K562 (cell line): ENCODE results near the gene WDR93. TPM values are rescaled to one million over a fixed set of nuclear protein-coding genes. Genes with fewer than 3 reads are reported as not detected.

Experiments
- CUX1 ChIP-seq: fragments of 200-800 bp; sonication (Bioruptor generic); IDR thresholded peaks from 2 replicates; pipeline ENCODE4 v1.6.1; 2016; ENCODE audit warnings: missing genetic modification characterization, missing compliant biosample characterization
- EHMT2 ChIP-seq: fragments of 450-650 bp; IDR thresholded peaks from 2 replicates; pipeline ENCODE4 v1.6.1; 2018; ENCODE audit warnings: antibody characterized with exemption
- GTF2A2 ChIP-seq: IDR thresholded peaks from 2 replicates; pipeline ENCODE4 v1.6.1; 2016; ENCODE audit warnings: mild to moderate bottlenecking, missing genetic modification characterization, missing compliant biosample characterization
- HDAC6 ChIP-seq: IDR thresholded peaks from 2 replicates; pipeline ENCODE4 v1.6.1; 2012; ENCODE audit warnings: low read depth, mild to moderate bottlenecking, control low read depth, inconsistent platforms, low read length, moderate library complexity
- HMBOX1 ChIP-seq: sonication (generic); IDR thresholded peaks from 2 replicates; pipeline ENCODE4 v1.6.1; 2016
- HNRNPLL ChIP-seq: fragments of 200-400 bp; formaldehyde crosslinking; IDR thresholded peaks from 2 replicates; pipeline ENCODE4 v1.6.1; 2017; ENCODE audit warnings: low read length, low read depth, mild to moderate bottlenecking; ENCODE audit not compliant: poor library complexity, severe bottlenecking
- L3MBTL2 ChIP-seq: fragments of 450-650 bp; IDR thresholded peaks from 2 replicates; pipeline ENCODE4 v1.6.1; 2016; ENCODE audit warnings: mild to moderate bottlenecking, moderate library complexity
- RFX5 ChIP-seq: IDR thresholded peaks from 2 replicates; pipeline ENCODE4 v1.6.1; 2011; ENCODE audit warnings: low read depth, mild to moderate bottlenecking, improper control_type of control experiment, low read length
- TAL1 ChIP-seq: fragments of 450-650 bp; IDR thresholded peaks from 2 replicates; pipeline ENCODE4 v1.6.1; 2016; ENCODE audit warnings: mild to moderate bottlenecking
- UBTF ChIP-seq, 2 experiments: IDR thresholded peaks; 2 replicates each; pipeline ENCODE4 v1.6.1; 2012; ENCODE audit warnings: improper control_type of control experiment in 2 of 2, low read depth in 2 of 2, low read length in 2 of 2, borderline replicate concordance in 1 of 2
- ZBTB1 ChIP-seq: sonication (generic); formaldehyde crosslinking; IDR thresholded peaks from 2 replicates; pipeline ENCODE4 v1.8.1; 2023; ENCODE audit warnings: missing genetic modification reagents, low read depth, mild to moderate bottlenecking, borderline replicate concordance
- ZNF431 ChIP-seq: sonication (generic); formaldehyde crosslinking; IDR thresholded peaks from 2 replicates; pipeline ENCODE4 v1.8.0; 2022; ENCODE audit warnings: mild to moderate bottlenecking, missing genetic modification reagents
- ZNF436 ChIP-seq: fragments of 250-450, 450-650 bp; sonication (Bioruptor Pico); formaldehyde crosslinking; IDR thresholded peaks from 2 replicates; pipeline ENCODE4 v1.7.0; 2020; ENCODE audit warnings: mild to moderate bottlenecking
- ZNF561 ChIP-seq: fragments of 450-650 bp; formaldehyde crosslinking; conservative IDR thresholded peaks from 2 replicates; pipeline ENCODE4 v1.4.0; 2020; ENCODE audit warnings: mild to moderate bottlenecking, moderate library complexity
- polyA plus RNA-seq, 8 experiments: library from polyadenylated mRNA; depleted of rRNA in 4 of 8; stranded (reverse) in 5 of 8; unstranded in 3 of 8; fragments of >200 nt; fragmentation: Nextera tagmentation in 2 of 8; fragmentation: Illumina TruSeq in 1 of 8; extraction: Ambion mirVana in 2 of 8; extraction: Trizol in 1 of 8; gene quantifications; 2 replicates each; pipeline versions ENCODE4 v1.2.1 to v1.2.3, GENCODE V29; 2011 to 2014; ENCODE audit warnings: inconsistent platforms in 1 of 8, missing spikeins in 1 of 8
- total RNA-seq, 7 experiments: library from RNA; depleted of rRNA in 6 of 7; stranded (reverse); fragments of >200 nt in 6 of 7; fragmentation: Illumina TruSeq in 2 of 7; extraction: Trizol in 2 of 7; gene quantifications; 2 replicates each; pipeline versions ENCODE4 v1.2.1 to v1.2.3, GENCODE V29; 2011 to 2021; ENCODE audit warnings: low replicate concordance in 1 of 7
- TF ChIP-seq, protein P1 (sequence below): fragments of 250-450 bp; sonication (Bioruptor Pico); IDR thresholded peaks from 2 replicates; pipeline ENCODE4 v1.9.0; 2021; ENCODE audit warnings: mild to moderate bottlenecking
- TF ChIP-seq, protein P2 (sequence below), 2 experiments: fragments of 200-800 bp in 1 of 2; sonication (Bioruptor generic) in 1 of 2; sonication (generic) in 1 of 2; formaldehyde crosslinking in 1 of 2; IDR thresholded peaks in 1 of 2; conservative IDR thresholded peaks in 1 of 2; 2 replicates each; pipeline versions ENCODE4 v1.5.0 to v1.6.1; 2016 to 2020; ENCODE audit warnings: missing compliant biosample characterization in 1 of 2, missing genetic modification characterization in 1 of 2, missing genetic modification reagents in 1 of 2

WDR93 gene
- total and polyA plus RNA-seq, 9 of the 15 experiments (the other 6 are each of a cell fraction or from before 2014, with no cell fraction given) = not detected

- TF ChIP-seq HNRNPLL (peak; percentile 62), HDAC6 (no peak), UBTF (IDR thresholded peaks at IDR 0.05; ENCODE audit: borderline replicate concordance in 1 of 2, low read depth in 2 of 2, low read length in 2 of 2) (peak in 1 of 2 experiments; percentile 82; a peak in 3 of 4 replicates), RFX5 (no peak), GTF2A2 (tag) (no peak), HMBOX1 (no peak), ZBTB1 (CRISPR knock-in tag) (peak; percentile 50; the same call in 1 of the 2 replicates), CUX1 (no peak), ZNF431 (CRISPR knock-in tag) (peak; percentile 66; the same call in 1 of the 2 replicates), TAL1 (no peak), EHMT2 (no peak), L3MBTL2 (peak; percentile 98), ZNF436 (no peak), ZNF561 (CRISPR knock-in tag) (no peak)
- TF ChIP-seq, protein P1, sequence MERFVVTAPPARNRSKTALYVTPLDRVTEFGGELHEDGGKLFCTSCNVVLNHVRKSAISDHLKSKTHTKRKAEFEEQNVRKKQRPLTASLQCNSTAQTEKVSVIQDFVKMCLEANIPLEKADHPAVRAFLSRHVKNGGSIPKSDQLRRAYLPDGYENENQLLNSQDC (CRISPR knock-in tag) = no peak
- TF ChIP-seq, protein P2, sequence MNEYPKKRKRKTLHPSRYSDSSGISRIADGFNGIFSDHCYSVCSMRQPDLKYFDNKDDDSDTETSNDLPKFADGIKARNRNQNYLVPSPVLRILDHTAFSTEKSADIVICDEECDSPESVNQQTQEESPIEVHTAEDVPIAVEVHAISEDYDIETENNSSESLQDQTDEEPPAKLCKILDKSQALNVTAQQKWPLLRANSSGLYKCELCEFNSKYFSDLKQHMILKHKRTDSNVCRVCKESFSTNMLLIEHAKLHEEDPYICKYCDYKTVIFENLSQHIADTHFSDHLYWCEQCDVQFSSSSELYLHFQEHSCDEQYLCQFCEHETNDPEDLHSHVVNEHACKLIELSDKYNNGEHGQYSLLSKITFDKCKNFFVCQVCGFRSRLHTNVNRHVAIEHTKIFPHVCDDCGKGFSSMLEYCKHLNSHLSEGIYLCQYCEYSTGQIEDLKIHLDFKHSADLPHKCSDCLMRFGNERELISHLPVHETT (CRISPR knock-in tag; conservative IDR thresholded peaks at IDR 0.05 in 1 of 2, IDR thresholded peaks at IDR 0.05 in 1 of 2) = peak in 1 of 2 experiments; percentile 51; a peak in 1 of 4 replicates
These were observed 85.9 kb downstream of the WDR93 start, which contains the start of gene MESP2 (continued) for GRCh38 chr15:89776274-89777072.
